ENCODE measurements around the gene GALNT2. TPM values are rescaled to one million over a fixed set of nuclear protein-coding genes. Genes with fewer than 3 reads are reported as not detected.
A peak's percentile ranks its signal among the peaks of the same experiment; 100 is the strongest.

The GALNT2 gene
- polyA plus RNA-seq, 2 donors, result 11.2 to 15.3 TPM

- Histone ChIP-seq H3K27ac (ENCODE audit: low read depth in 2 of 2, low read length in 1 of 2) (peak overlapping the region in 1 of 2 donors; percentile 30), H3K4me3 (ENCODE audit: low read depth in 1 of 2, low read length in 2 of 2) (no peak overlapping the region), H3K9me3 (ENCODE audit: control insufficient read depth in 2 of 2, insufficient read depth in 1 of 2, low read depth in 1 of 2, low read length in 1 of 2) (no peaks in the 10 kb centered on the region), H3K36me3 (ENCODE audit: control insufficient read depth in 2 of 2, insufficient read depth in 2 of 2, low read length in 1 of 2) (no peaks in the 10 kb centered on the region), H3K27me3 (ENCODE audit: control insufficient read depth in 1 of 2, insufficient read depth in 2 of 2, low read length in 2 of 2) (no peaks in the 10 kb centered on the region), H3K4me1 (ENCODE audit: control insufficient read depth in 2 of 2, insufficient read depth in 2 of 2, low read length in 1 of 2) (peaks cover 8 to 13% of the 10 kb centered on the region in 2 donors)
- 61 to 68% methylated on average over 12 of the region's 12 CpGs for WGBS, 2 donors
These were observed 73.4 kb downstream of the GALNT2 start for GRCh38 chr1:230140221-230141020.

DNA sequence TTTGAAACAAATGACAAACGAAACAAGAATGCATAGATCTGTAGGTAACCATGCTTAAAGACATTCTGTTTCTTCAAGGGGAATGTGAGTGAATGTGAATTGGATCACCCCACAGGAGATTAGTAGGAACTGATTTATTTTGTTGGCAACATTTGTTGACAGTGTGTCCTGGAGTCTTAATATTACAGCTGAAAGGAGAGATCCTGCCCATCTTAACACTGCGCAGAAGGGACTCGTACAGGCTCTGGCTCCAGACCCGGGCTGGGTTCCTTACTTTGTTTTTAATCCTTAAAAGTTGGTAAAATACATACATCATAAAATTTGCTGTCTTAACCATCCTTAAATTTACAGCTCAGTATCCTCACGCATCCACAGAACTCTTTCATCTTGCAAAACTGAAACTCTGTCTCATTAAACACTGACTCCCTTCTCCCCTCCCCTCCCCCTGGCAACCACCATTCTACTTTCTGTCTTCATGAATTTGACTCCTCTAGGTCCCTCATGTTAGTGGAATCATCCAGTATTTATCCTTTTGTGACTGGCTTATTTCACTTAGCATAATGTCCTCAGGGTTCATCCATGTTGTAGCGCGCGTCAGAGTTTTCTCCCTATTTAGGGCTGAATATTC lies 74.1 kb downstream of the GALNT2 start:
- Histone ChIP-seq H3K4me3 (ENCODE audit: low read depth in 1 of 2, low read length in 2 of 2) (no peak overlapping the region), H3K4me1 (ENCODE audit: control insufficient read depth in 2 of 2, insufficient read depth in 2 of 2, low read length in 1 of 2) (peaks cover 8 to 13% of the 10 kb centered on the region in 2 donors), H3K9me3 (ENCODE audit: control insufficient read depth in 2 of 2, insufficient read depth in 1 of 2, low read depth in 1 of 2, low read length in 1 of 2) (no peaks in the 10 kb centered on the region), H3K36me3 (ENCODE audit: control insufficient read depth in 2 of 2, insufficient read depth in 2 of 2, low read length in 1 of 2) (no peaks in the 10 kb centered on the region), H3K27me3 (ENCODE audit: control insufficient read depth in 1 of 2, insufficient read depth in 2 of 2, low read length in 2 of 2) (no peaks in the 10 kb centered on the region), H3K27ac (ENCODE audit: low read depth in 2 of 2, low read length in 1 of 2) (no peak overlapping the region)
- WGBS, 2 donors, result 93 to 95% methylated on average over 8 of the region's 8 CpGs

DNA sequence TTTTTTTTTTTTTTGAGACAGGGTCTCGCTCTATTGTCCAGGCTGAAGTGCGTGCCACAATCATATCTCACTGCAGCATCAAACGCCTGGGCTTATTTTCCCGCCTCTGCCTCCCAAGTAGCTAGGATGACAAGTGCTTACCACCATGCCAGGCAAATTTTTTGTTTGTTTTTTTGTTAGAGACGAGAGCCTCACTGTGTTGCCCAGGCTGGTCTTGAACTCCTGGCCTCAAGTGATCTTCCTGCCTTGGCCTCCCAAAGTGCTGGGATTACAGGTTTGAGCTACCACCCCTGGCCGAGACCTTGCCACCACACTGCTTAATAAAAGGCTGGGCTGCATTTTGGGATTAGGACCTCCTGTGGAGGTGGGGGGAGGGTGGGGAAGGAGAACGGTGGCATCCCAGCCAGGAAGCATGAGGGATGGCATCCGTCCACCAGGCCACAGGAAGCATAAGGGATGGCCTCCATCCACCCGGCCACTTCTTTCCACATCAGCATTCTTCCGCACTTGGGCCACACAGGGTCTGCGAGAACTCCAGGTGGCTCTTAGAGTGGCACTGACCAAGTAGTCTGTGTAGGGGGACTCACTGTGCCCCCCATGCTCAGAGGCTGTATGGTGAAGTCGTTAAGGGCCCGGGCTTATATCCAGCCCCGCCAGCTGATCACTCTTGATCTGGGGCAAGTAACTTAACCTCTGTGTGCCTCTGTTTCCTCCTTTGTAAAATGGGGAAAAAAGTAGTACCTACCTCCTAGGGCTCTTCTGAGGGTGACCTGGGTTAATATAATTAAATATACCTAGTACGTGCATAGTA lies 75.0 kb downstream of the GALNT2 start:
- no peaks in the 10 kb centered on the region for H3K9me3 ChIP-seq (ENCODE audit: control insufficient read depth in 2 of 2, insufficient read depth in 1 of 2, low read depth in 1 of 2, low read length in 1 of 2)
- H3K4me1 ChIP-seq (ENCODE audit: control insufficient read depth in 2 of 2, insufficient read depth in 2 of 2, low read length in 1 of 2), result peaks cover 8 to 13% of the 10 kb centered on the region in 2 donors
- no peaks in the 10 kb centered on the region for H3K36me3 ChIP-seq (ENCODE audit: control insufficient read depth in 2 of 2, insufficient read depth in 2 of 2, low read length in 1 of 2)
- WGBS, 2 donors, result 87 to 93% methylated on average over 15 of the region's 15 CpGs
- no peak overlapping the region for H3K27ac ChIP-seq (ENCODE audit: low read depth in 2 of 2, low read length in 1 of 2)
- no peaks in the 10 kb centered on the region for H3K27me3 ChIP-seq (ENCODE audit: control insufficient read depth in 1 of 2, insufficient read depth in 2 of 2, low read length in 2 of 2)
- no peak overlapping the region for H3K4me3 ChIP-seq (ENCODE audit: low read depth in 1 of 2, low read length in 2 of 2)

DNA sequence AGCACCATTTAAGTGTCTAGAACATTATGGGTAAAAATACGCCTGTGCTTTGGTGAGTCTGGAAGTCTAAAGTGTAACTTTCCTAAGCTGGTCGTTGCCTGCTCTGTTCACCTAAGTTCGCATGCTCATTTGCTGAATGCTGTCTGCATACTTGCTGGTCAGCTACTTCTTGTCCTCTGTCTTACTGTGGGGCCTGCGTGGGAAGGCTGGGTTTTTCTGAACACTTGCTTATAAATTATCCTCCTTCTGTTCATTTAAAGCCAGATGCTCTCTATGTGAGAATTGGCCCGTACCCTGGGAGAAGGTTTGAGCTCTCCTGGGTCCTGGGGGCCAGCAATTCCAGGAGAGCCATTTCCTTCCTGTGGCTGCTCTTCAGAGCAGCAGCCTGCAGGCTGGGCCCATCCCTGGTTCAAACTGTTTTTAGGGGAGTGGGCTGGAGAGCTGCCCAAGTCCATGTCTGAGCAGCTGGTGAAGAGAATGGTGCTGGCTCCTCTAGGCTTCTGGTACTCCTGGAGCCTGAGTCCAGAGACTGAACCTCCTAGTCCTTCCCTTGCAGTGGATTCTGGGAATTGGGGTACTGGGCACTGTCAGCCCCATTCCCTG lies 75.7 kb downstream of the GALNT2 start:
- H3K27ac ChIP-seq (ENCODE audit: low read depth in 2 of 2, low read length in 1 of 2), result no peak overlapping the region
- H3K4me3 ChIP-seq (ENCODE audit: low read depth in 1 of 2, low read length in 2 of 2), result no peak overlapping the region
- H3K27me3 ChIP-seq (ENCODE audit: control insufficient read depth in 1 of 2, insufficient read depth in 2 of 2, low read length in 2 of 2), result no peaks in the 10 kb centered on the region
- no peaks in the 10 kb centered on the region for H3K36me3 ChIP-seq (ENCODE audit: control insufficient read depth in 2 of 2, insufficient read depth in 2 of 2, low read length in 1 of 2)
- peaks cover 5 to 11% of the 10 kb centered on the region in 2 donors for H3K4me1 ChIP-seq (ENCODE audit: control insufficient read depth in 2 of 2, insufficient read depth in 2 of 2, low read length in 1 of 2)
- no peaks in the 10 kb centered on the region for H3K9me3 ChIP-seq (ENCODE audit: control insufficient read depth in 2 of 2, insufficient read depth in 1 of 2, low read depth in 1 of 2, low read length in 1 of 2)
- 70 to 80% methylated on average over 5 of the region's 5 CpGs for WGBS, 2 donors

- Histone ChIP-seq H3K4me3 (ENCODE audit: low read depth in 1 of 2, low read length in 2 of 2) (no peak overlapping the region), H3K9me3 (ENCODE audit: control insufficient read depth in 2 of 2, insufficient read depth in 1 of 2, low read depth in 1 of 2, low read length in 1 of 2) (no peaks in the 10 kb centered on the region), H3K36me3 (ENCODE audit: control insufficient read depth in 2 of 2, insufficient read depth in 2 of 2, low read length in 1 of 2) (no peaks in the 10 kb centered on the region), H3K27ac (ENCODE audit: low read depth in 2 of 2, low read length in 1 of 2) (no peak overlapping the region), H3K4me1 (ENCODE audit: control insufficient read depth in 2 of 2, insufficient read depth in 2 of 2, low read length in 1 of 2) (peaks cover 5 to 11% of the 10 kb centered on the region in 2 donors), H3K27me3 (ENCODE audit: control insufficient read depth in 1 of 2, insufficient read depth in 2 of 2, low read length in 2 of 2) (no peaks in the 10 kb centered on the region)
- WGBS, 2 donors, result 80 to 90% methylated on average over 9 of the region's 9 CpGs
These were observed 76.5 kb downstream of the GALNT2 start for GRCh38 chr1:230143534-230143933.

- no peak overlapping the region for H3K4me3 ChIP-seq (ENCODE audit: low read depth in 1 of 2, low read length in 2 of 2)
- peaks cover 5 to 11% of the 10 kb centered on the region in 2 donors for H3K4me1 ChIP-seq (ENCODE audit: control insufficient read depth in 2 of 2, insufficient read depth in 2 of 2, low read length in 1 of 2)
- WGBS, 2 donors, result 67 to 79% methylated on average over 14 of the region's 14 CpGs
- H3K36me3 ChIP-seq (ENCODE audit: control insufficient read depth in 2 of 2, insufficient read depth in 2 of 2, low read length in 1 of 2), result no peaks in the 10 kb centered on the region
- no peaks in the 10 kb centered on the region for H3K27me3 ChIP-seq (ENCODE audit: control insufficient read depth in 1 of 2, insufficient read depth in 2 of 2, low read length in 2 of 2)
- H3K27ac ChIP-seq (ENCODE audit: low read depth in 2 of 2, low read length in 1 of 2), result no peak overlapping the region
- no peaks in the 10 kb centered on the region for H3K9me3 ChIP-seq (ENCODE audit: control insufficient read depth in 2 of 2, insufficient read depth in 1 of 2, low read depth in 1 of 2, low read length in 1 of 2)
These were observed 77.1 kb downstream of the GALNT2 start for GRCh38 chr1:230144010-230144614.

- no peak overlapping the region for H3K27ac ChIP-seq (ENCODE audit: low read depth in 2 of 2, low read length in 1 of 2)
These were observed 77.9 kb downstream of the GALNT2 start for GRCh38 chr1:230144758-230145504.

DNA sequence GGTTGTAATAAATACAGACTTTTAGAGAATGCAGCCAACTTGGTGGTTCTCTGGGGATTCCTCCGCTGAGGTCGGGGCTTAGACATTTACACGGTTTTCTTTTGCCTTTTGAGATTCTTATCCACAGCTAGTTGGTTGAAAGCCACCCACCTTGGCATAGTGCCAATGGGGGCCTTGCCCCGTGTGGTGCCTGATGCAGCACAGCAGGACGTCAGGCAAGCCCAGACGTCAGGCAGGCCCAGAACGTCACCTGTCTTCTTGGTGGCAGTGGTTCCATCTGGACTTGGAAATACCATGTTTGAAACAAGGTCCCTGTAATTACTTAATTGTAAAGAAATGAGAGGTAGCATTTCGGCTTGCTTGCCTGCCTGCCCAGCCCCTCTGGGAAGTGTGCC lies 78.5 kb downstream of the GALNT2 start:
- H3K27ac ChIP-seq (ENCODE audit: low read depth in 2 of 2, low read length in 1 of 2), result no peak overlapping the region
- WGBS, 2 donors, result 47 to 53% methylated on average over 8 of the region's 8 CpGs
- H3K4me1 ChIP-seq (ENCODE audit: control insufficient read depth in 2 of 2, insufficient read depth in 2 of 2, low read length in 1 of 2), result peaks cover 2 to 7% of the 10 kb centered on the region in 2 donors

More at GRCh38 chr1:230144758-230145504, 77.9 kb downstream of the GALNT2 start:
- H3K4me3 ChIP-seq (ENCODE audit: low read depth in 1 of 2, low read length in 2 of 2), result no peak overlapping the region
- no peaks in the 10 kb centered on the region for H3K9me3 ChIP-seq (ENCODE audit: control insufficient read depth in 2 of 2, insufficient read depth in 1 of 2, low read depth in 1 of 2, low read length in 1 of 2)
- WGBS, 2 donors, result 89 to 91% methylated on average over 11 of the region's 11 CpGs
- H3K27me3 ChIP-seq (ENCODE audit: control insufficient read depth in 1 of 2, insufficient read depth in 2 of 2, low read length in 2 of 2), result no peaks in the 10 kb centered on the region
- H3K4me1 ChIP-seq (ENCODE audit: control insufficient read depth in 2 of 2, insufficient read depth in 2 of 2, low read length in 1 of 2), result peaks cover 5 to 10% of the 10 kb centered on the region in 2 donors
- no peaks in the 10 kb centered on the region for H3K36me3 ChIP-seq (ENCODE audit: control insufficient read depth in 2 of 2, insufficient read depth in 2 of 2, low read length in 1 of 2)

More for the DNA sequence above, 78.5 kb downstream of the GALNT2 start:
- H3K36me3 ChIP-seq (ENCODE audit: control insufficient read depth in 2 of 2, insufficient read depth in 2 of 2, low read length in 1 of 2), result no peaks in the 10 kb centered on the region
- H3K27me3 ChIP-seq (ENCODE audit: control insufficient read depth in 1 of 2, insufficient read depth in 2 of 2, low read length in 2 of 2), result no peaks in the 10 kb centered on the region
- no peaks in the 10 kb centered on the region for H3K9me3 ChIP-seq (ENCODE audit: control insufficient read depth in 2 of 2, insufficient read depth in 1 of 2, low read depth in 1 of 2, low read length in 1 of 2)
- H3K4me3 ChIP-seq (ENCODE audit: low read depth in 1 of 2, low read length in 2 of 2), result no peak overlapping the region
